Esophagus muscularis mucosa (tissue), 4 donors: Measurements from ENCODE around the gene LY9. TPM values are rescaled to one million over a fixed set of nuclear protein-coding genes. Genes with fewer than 3 reads are reported as not detected.

Source experiments
- DNase-seq: peaks from one replicate; pipeline ENCODE4 v3.0.0-alpha.2; 2017; ENCODE audit errors: extremely low spot score
- H3K27ac ChIP-seq, 4 donors: fragments of 200-600 bp; sonication (generic); replicated peaks in 1 of 4; 1 replicate in 3 of 4; 2 replicates in 1 of 4; pipeline ENCODE4 v1.5.1; 2016 to 2019; ENCODE audit warnings: mild to moderate bottlenecking in 1 of 4
- H3K27me3 ChIP-seq, 4 donors: fragments of 200-600 bp; sonication (generic); one replicate each; pipeline versions ENCODE4 v1.5.1 to v1.6.0; 2016 to 2019
- H3K36me3 ChIP-seq, 4 donors: fragments of 200-600 bp; sonication (generic); one replicate each; pipeline ENCODE4 v1.5.1; 2016 to 2019
- H3K4me1 ChIP-seq, 4 donors: fragments of 200-600 bp; sonication (generic); one replicate each; pipeline ENCODE4 v1.5.1; 2016 to 2019
- H3K4me3 ChIP-seq, 4 donors: fragments of 200-600 bp; sonication (generic); 1 replicate in 2 of 4; 2 replicates in 2 of 4; pipeline ENCODE4 v1.5.1; 2016 to 2019; ENCODE audit warnings: mild to moderate bottlenecking in 4 of 4, moderate library complexity in 1 of 4
- H3K9me3 ChIP-seq, 4 donors: fragments of 200-600 bp; sonication (generic); 1 replicate in 3 of 4; 2 replicates in 1 of 4; pipeline ENCODE4 v1.5.1; 2016 to 2019
- EP300 ChIP-seq: sonication (generic); formaldehyde crosslinking; IDR thresholded peaks from one replicate; pipeline ENCODE4 v1.6.1; 2017; ENCODE audit warnings: antibody characterized with exemption
- POLR2A ChIP-seq: fragments of 450-650 bp; IDR thresholded peaks from one replicate; pipeline ENCODE4 v1.6.1; 2017; ENCODE audit warnings: antibody characterized with exemption, moderate library complexity, mild to moderate bottlenecking, low read depth
- POLR2AphosphoS5 ChIP-seq, 2 donors: sonication (generic); formaldehyde crosslinking; IDR thresholded peaks; one replicate each; pipeline ENCODE4 v1.6.1; 2017; ENCODE audit warnings: antibody characterized with exemption in 2 of 2
- WGBS: methylation state at CpG from one replicate; pipeline ENCODE4 v1.1.5; 2018; 5-methylcytosine and 5-hydroxymethylcytosine counted together
- intact Hi-C: fragments of 100-400 bp; cut with DNase I; formaldehyde crosslinking; loops from one replicate; pipeline ENCODE4 v1.15.1; 2023
- total RNA-seq, 4 donors: library from RNA; depleted of rRNA; stranded (reverse); fragments of >200 nt; gene quantifications; one replicate each; pipeline versions ENCODE4 v1.1.0 to v1.2.1, GENCODE V29; 2016
- TF ChIP-seq, protein P1 (sequence below), 3 experiments: fragments of 200-600 bp in 2 of 3; fragments of 450-650 bp in 1 of 3; sonication (generic) in 2 of 3; IDR thresholded peaks; one replicate each; pipeline ENCODE4 v1.5.1; 2017 to 2019; ENCODE audit warnings: antibody characterized with exemption in 3 of 3, mild to moderate bottlenecking in 2 of 3, moderate library complexity in 1 of 3

LY9 gene
- total RNA-seq, result under 1 TPM in 2 of 4 donors, not detected in 2; 0.26 to 0.66 TPM

DNA sequence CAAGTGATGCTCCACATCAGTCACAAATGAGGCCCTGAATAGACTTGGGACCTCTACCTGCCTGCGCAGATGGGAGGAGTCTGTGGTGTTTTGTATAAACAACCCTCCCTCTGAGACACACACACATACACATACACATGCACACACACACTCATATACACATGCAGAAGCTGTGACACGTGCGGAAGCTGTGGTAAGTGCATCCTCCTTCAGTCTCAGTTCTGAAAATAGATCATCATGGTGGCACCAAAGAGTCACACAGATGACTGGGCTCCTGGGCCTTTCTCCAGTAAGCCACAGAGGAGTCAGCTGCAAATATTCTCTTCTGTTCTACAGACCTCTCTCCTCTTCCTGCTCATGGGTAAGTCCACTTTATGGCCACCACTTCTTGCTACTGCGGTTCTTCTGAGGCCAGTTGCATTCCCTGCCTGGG lies at the start of gene LY9:
TSS of gene LY9 (plus strand) at position 224 of the 433 bp plus-strand sequence. CDS start at position 238, 14 bp downstream.
- peak within 1 kb of the TSS in 1 of 4 donors; percentile 6 for H3K4me3 ChIP-seq
- H3K36me3 ChIP-seq, result no peaks in the 10 kb centered on the region
- H3K27me3 ChIP-seq, result no peaks in the 10 kb centered on the region
- TF ChIP-seq POLR2AphosphoS5 (IDR thresholded peaks at IDR 0.05), result no peak
- no peak for TF ChIP-seq POLR2A
- no peak for TF ChIP-seq EP300
- TF ChIP-seq, protein P1, sequence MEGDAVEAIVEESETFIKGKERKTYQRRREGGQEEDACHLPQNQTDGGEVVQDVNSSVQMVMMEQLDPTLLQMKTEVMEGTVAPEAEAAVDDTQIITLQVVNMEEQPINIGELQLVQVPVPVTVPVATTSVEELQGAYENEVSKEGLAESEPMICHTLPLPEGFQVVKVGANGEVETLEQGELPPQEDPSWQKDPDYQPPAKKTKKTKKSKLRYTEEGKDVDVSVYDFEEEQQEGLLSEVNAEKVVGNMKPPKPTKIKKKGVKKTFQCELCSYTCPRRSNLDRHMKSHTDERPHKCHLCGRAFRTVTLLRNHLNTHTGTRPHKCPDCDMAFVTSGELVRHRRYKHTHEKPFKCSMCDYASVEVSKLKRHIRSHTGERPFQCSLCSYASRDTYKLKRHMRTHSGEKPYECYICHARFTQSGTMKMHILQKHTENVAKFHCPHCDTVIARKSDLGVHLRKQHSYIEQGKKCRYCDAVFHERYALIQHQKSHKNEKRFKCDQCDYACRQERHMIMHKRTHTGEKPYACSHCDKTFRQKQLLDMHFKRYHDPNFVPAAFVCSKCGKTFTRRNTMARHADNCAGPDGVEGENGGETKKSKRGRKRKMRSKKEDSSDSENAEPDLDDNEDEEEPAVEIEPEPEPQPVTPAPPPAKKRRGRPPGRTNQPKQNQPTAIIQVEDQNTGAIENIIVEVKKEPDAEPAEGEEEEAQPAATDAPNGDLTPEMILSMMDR (IDR thresholded peaks at IDR 0.05), result no peak
- H3K9me3 ChIP-seq, result peaks cover 0 to 4% (median 0%) of the 10 kb centered on the region in 4 donors
- no peaks in the 10 kb centered on the region for H3K4me1 ChIP-seq
- peak; percentile 91 for DNase-seq
- intact Hi-C loops, result no loop called here
- H3K27ac ChIP-seq, result no peak within 1 kb of the TSS
- WGBS, result 78% methylated on average over 4 of the region's 4 CpGs

GRCh38 chr1:160746836-160747500 lies 49.0 kb upstream of the LY9 start:
- Histone ChIP-seq H3K27me3 (peaks cover 0 to 17% (median 0%) of the 10 kb centered on the region in 4 donors), H3K9me3 (no peaks in the 10 kb centered on the region), H3K4me3 (no peak overlapping the region), H3K4me1 (no peaks in the 10 kb centered on the region), H3K36me3 (no peaks in the 10 kb centered on the region), H3K27ac (no peak overlapping the region)
- intact Hi-C loops, result no loop called here
- TF ChIP-seq POLR2A (no peak), POLR2AphosphoS5 (IDR thresholded peaks at IDR 0.05) (no peak), EP300 (no peak)
- TF ChIP-seq, protein P1 (IDR thresholded peaks at IDR 0.05), result no peak
- 84% methylated on average over 7 of the region's 7 CpGs for WGBS
- DNase-seq, result no peak

- intact Hi-C loops, result no loop called here
- Histone ChIP-seq H3K36me3 (no peaks in the 10 kb centered on the region), H3K4me1 (no peaks in the 10 kb centered on the region), H3K4me3 (no peak overlapping the region), H3K27ac (no peak overlapping the region), H3K27me3 (peaks cover 0 to 21% (median 0%) of the 10 kb centered on the region in 4 donors), H3K9me3 (no peaks in the 10 kb centered on the region)
- TF ChIP-seq, protein P1 (IDR thresholded peaks at IDR 0.05), result no peak
- TF ChIP-seq EP300 (no peak), POLR2AphosphoS5 (IDR thresholded peaks at IDR 0.05) (no peak), POLR2A (no peak)
- no peak for DNase-seq
Measured at GRCh38 chr1:160747717-160748116, 48.3 kb upstream of the LY9 start.

- 76% methylated on average over 10 of the region's 10 CpGs for WGBS
- TF ChIP-seq, protein P1 (IDR thresholded peaks at IDR 0.05), result no peak
- TF ChIP-seq EP300, result no peak
- no peak for TF ChIP-seq POLR2AphosphoS5 (IDR thresholded peaks at IDR 0.05)
- no peak for TF ChIP-seq POLR2A
- intact Hi-C loops, result no loop called here
Measured at GRCh38 chr1:160748181-160748877, 47.6 kb upstream of the LY9 start.

More at GRCh38 chr1:160748181-160748877, 47.6 kb upstream of the LY9 start:
- Histone ChIP-seq H3K27me3 (peaks cover 0 to 23% (median 0%) of the 10 kb centered on the region in 4 donors), H3K4me3 (no peak overlapping the region), H3K27ac (no peak overlapping the region), H3K9me3 (no peaks in the 10 kb centered on the region), H3K36me3 (no peaks in the 10 kb centered on the region), H3K4me1 (no peaks in the 10 kb centered on the region)
- no peak for DNase-seq
